Measurements from ENCODE around the gene SLC9A3. TPM values are rescaled to one million over a fixed set of nuclear protein-coding genes. Genes with fewer than 3 reads are reported as not detected.
"Not testable (repeated sequence)": the region's sequence is repeated elsewhere in the genome, so short reads cannot be mapped to it uniquely, and the experiment has no call there.

The SLC9A3 gene
- total RNA-seq, 1 donor from 2014 or later = 3.3 TPM

DNA sequence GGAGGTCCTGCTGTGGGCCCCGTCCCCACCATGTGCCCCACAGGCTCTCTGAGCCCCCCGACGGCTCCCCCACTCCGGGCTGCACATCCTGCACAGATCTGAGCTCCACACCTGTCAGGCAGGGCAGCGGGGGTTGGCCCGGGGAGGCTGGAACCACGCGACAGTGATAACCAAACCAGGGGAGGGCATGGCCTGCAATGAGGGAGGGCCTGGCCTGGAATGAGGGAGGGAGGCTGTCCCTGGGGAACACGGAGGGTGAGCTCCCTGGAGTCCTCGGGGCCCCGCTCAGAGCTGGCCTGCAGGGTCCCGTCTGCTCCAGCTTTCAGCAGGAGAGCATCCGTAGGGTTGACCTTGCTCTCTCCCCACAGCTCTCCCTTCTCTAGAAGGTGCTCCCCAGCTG, 30.5 kb downstream of the SLC9A3 start:
- intact Hi-C loops (cut with micrococcal nuclease) = no loop called here
- Mint-ChIP-seq H3K27me3 (no peaks in the 10 kb centered on the region), H3K4me1 (no peaks in the 10 kb centered on the region), H3K9me3 (no peaks in the 10 kb centered on the region), H3K4me3 (no peak overlapping the region), H3K36me3 (ENCODE audit: low read depth) (no peaks in the 10 kb centered on the region), H3K27ac (no peak overlapping the region)
- no peak for DNase-seq

DNA sequence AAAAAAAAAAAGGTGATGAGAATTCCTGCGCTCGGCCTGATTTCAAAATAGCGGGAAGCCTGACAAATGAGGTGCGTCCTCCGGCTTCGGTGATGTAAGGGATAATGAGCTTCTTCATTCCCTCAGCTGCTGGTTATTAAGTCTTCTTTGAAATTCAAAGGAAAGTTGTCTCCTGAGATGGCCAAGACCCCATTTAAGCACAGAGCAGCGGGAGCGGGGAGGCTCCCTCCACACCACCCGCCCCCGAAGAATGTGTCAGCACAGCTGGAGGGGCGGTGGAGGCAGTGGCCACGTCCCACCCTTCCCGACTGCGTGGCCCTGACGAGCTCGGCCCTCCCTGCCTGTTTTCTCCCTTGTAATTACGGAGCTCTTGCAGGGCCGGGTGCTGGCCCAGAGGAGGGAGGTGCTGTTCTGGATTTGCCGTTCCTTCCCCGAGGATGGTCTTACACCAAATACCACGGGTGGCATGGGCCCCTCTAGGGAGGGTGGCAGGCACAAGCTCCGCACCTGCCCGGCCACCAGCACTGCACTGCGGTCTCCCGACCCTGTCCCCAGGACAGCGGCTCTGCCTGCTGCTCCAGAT, 31.0 kb downstream of the SLC9A3 start:
- intact Hi-C loops (cut with micrococcal nuclease) = no loop called here
- no peak for DNase-seq
- Mint-ChIP-seq H3K36me3 (ENCODE audit: low read depth) (no peaks in the 10 kb centered on the region), H3K27me3 (no peaks in the 10 kb centered on the region), H3K4me3 (no peak overlapping the region), H3K27ac (no peak overlapping the region), H3K9me3 (no peaks in the 10 kb centered on the region), H3K4me1 (no peaks in the 10 kb centered on the region)

DNA sequence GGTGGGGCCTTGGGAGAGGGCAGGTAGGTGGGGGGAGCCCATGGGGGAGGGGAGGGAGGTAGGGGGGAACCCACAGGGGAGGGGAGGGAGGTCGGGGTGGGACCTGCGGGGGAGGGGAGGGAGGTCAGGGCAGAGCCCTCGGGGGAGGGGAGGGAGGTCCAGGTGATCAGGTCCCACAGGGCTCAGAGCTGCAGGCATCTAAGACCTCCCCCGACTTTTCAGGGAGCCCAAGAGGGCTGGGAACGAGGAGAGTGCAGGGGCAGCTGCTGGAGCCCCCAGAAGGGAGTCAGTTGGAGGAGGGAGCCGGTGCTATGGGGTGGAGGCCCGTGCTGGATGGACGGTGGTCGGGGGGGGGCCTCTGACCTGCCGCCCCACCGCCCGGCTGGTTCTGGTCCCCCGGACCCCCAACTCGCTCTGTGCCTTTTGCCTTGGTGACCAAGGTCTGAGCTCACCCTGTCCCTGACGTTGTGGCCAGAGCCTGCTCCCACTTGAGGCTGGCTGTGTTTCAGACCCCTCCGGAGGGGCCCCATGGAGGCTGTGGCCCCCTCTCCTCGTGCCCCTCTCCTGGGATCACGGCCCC, 31.8 kb downstream of the SLC9A3 start:
- no peak overlapping the region for H3K27ac Mint-ChIP-seq
- H3K4me1 Mint-ChIP-seq = no peaks in the 10 kb centered on the region
- H3K36me3 Mint-ChIP-seq (ENCODE audit: low read depth) = no peaks in the 10 kb centered on the region
- H3K9me3 Mint-ChIP-seq = no peaks in the 10 kb centered on the region
- intact Hi-C loops (cut with micrococcal nuclease) = no loop called here
- no peak overlapping the region for H3K4me3 Mint-ChIP-seq
- H3K27me3 Mint-ChIP-seq = no peaks in the 10 kb centered on the region
- DNase-seq = no peak

DNA sequence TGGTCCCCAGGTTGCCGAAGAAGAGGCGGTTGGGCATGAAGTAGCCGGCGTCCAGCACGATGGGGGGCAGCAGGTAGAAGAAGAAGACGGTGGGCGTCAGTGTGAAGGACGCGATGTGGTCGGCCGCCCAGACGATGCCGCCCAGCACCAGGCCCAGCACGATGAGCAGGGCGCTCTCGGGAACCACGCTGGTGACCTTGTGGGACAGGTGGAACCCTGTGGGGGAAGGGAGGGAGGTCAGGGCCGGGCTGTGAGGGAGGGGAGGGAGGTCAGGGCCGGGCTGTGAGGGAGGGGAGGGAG, 32.4 kb downstream of the SLC9A3 start:
- no peak overlapping the region for H3K4me3 Mint-ChIP-seq
- no peak for DNase-seq
- H3K9me3 Mint-ChIP-seq = no peaks in the 10 kb centered on the region
- intact Hi-C loops (cut with micrococcal nuclease) = no loop called here
- H3K4me1 Mint-ChIP-seq = no peaks in the 10 kb centered on the region
- no peaks in the 10 kb centered on the region for H3K27me3 Mint-ChIP-seq
- no peaks in the 10 kb centered on the region for H3K36me3 Mint-ChIP-seq (ENCODE audit: low read depth)
- no peak overlapping the region for H3K27ac Mint-ChIP-seq

DNA sequence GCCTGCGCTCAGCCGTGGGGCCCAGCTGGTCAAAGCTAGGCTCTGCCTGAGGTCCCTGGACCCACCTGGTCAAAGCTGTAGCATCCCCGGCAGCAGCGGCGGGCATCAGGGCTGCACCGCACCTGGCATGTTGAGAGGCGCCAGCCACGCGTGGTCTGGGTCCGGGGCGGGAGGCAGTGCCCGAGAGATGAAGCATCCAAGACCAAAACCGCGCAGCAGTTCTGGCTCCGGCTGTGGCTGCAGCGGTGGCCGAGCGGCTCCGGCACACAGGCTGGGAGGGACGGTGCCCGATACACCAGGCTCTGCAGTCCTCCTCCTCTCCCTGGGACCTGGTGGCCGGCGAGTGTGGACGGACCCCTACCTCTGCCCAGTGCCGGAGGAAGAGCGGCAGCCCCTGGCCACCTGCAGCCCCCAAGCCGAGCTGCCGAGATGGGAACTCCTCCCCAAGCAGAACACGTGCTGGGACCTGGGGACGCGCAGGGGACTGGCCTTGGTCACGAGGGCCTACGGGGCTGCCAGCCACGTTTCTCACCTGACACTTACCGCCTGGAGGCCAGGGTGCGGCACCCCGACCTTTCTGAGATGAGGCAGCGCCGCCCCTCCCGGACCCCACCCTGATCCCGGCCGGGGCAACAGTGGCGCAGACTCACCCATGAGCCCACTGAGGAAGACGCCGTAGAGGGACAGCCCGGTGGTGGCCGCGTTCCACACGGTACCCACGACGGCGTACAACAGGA, 33.0 kb downstream of the SLC9A3 start:
- H3K4me3 Mint-ChIP-seq = no peak overlapping the region
- intact Hi-C loops (cut with micrococcal nuclease) = no loop called here
- no peak for DNase-seq

DNA sequence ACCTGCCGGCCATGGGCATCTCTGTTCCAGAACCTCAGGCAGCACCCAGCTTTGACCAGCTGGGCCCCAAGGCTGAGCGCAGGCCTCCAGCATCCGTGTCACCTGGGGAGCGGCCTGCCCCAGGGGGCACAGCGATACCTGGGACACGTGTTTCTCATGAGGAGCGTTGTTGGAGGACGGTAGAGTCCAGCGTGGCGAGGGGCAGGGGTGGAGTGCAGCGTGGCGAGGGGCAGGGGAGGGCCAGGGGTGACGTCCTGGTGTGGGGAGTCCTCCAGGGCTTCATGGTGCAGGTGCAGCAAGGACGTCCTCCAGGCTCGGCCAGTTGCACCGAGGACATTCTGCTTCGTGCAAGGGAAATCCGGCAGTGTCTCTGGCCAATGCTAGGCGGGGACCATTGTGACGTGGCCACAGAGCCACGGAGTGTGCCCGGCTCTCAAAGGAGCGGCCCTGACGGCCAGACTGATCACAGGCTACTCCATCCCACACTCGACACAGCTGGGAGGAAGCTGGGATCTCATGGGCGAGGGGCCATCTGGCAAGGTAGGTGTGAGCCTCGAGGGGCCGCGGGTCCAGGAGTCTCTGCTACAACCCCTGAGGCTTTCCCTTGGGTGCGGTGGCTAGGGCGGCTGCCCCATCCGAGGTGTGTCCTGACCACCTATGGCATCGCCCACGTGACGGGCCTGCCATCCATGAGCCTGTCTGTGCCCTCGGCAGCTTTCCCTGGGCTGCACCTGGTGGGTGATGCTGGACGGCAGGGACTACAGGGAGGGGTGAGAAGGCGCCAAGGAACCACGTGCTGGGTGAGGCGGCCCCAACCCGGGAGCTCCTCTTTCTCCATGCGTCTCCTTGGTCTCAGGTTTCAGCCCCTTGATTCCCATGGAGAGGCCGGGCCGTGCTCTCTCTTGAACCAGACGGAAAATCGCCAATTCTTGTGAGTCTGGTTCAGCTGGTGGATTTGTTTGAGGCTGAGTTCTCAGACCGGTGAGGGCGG, 33.8 kb downstream of the SLC9A3 start:
- H3K4me3 Mint-ChIP-seq = no peak overlapping the region
- H3K27ac Mint-ChIP-seq = no peak overlapping the region
- no peaks in the 10 kb centered on the region for H3K27me3 Mint-ChIP-seq
- H3K36me3 Mint-ChIP-seq (ENCODE audit: low read depth) = no peaks in the 10 kb centered on the region
- no peaks in the 10 kb centered on the region for H3K4me1 Mint-ChIP-seq
- intact Hi-C loops (cut with micrococcal nuclease) = no loop called here
- no peaks in the 10 kb centered on the region for H3K9me3 Mint-ChIP-seq
- DNase-seq = no peak

More for the DNA sequence above, 33.0 kb downstream of the SLC9A3 start:
- Mint-ChIP-seq H3K27ac (no peak overlapping the region), H3K27me3 (no peaks in the 10 kb centered on the region), H3K4me1 (no peaks in the 10 kb centered on the region), H3K36me3 (ENCODE audit: low read depth) (no peaks in the 10 kb centered on the region), H3K9me3 (no peaks in the 10 kb centered on the region)

DNA sequence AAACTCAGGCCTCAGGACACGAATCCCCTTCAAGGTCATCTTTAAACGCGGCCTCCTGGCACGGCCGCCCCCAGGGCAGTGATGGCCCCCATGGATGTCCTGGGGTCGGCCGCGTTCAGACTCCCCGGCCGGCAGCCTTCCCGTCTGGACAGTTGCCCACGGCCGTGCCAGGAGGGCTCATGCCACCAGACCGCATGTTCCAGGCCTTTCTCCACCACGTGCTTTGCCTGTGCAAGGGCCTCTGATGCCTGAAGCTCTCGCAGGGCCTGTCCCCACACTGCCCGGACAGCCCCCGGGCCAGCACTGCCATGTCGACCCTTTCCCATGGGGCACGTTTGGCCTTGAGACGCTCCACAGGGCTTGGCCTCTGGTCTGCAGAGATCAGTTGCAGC, 34.6 kb downstream of the SLC9A3 start:
- intact Hi-C loops (cut with micrococcal nuclease) = no loop called here
- Mint-ChIP-seq H3K36me3 (ENCODE audit: low read depth) (no peaks in the 10 kb centered on the region), H3K4me1 (no peaks in the 10 kb centered on the region), H3K27me3 (no peaks in the 10 kb centered on the region), H3K9me3 (no peaks in the 10 kb centered on the region), H3K4me3 (no peak overlapping the region), H3K27ac (no peak overlapping the region)
- DNase-seq = no peak

DNA sequence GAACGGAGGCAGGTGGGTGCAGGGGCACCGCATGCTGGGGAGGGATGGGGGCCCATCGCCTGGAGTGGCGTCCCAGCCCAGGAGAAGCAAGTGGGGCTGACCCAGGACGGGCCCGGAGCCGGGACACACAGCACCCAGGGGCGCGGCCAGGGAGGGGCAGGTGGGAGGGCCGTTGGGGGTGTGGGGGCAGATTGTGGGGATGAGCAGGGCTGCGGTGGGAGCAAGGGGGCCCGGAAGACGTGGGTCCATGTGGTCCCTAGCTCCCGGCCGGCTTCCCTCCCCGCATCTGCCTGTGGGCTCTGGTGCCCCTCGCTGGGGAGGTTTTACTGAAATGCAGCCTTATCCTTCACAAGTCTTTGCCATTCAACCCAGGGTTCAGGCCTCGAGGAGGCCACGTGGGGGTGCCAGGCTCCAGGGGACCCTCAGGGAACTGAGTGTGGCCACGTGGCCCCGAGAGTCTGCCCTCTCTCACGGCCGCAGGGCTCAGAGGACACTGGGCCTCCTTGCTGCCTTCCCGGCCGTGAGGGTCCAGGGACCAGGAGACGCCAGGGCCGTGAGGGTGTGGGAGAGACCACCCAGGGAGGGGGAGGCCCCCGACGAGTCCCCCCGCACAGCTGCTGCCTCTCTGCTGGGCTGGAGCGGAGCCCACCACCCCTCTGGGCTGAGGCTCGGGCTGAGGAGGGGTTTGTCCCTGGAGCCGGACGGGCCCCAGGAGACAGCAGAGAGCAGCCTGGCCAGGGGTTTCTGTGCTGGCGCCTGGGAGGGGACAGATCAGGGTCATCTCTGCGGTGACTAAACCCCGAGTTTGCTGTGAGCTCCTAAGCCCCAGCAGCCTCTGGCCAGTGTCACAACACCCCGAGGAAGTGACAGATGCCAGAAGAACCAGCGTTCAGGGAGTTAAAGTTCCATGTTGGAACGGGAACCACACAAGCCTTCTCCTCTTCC, 35.2 kb downstream of the SLC9A3 start:
- intact Hi-C loops (cut with micrococcal nuclease) = no loop called here
- Mint-ChIP-seq H3K27ac (no peak overlapping the region), H3K27me3 (no peaks in the 10 kb centered on the region), H3K4me1 (no peaks in the 10 kb centered on the region), H3K9me3 (no peaks in the 10 kb centered on the region), H3K36me3 (ENCODE audit: low read depth) (no peaks in the 10 kb centered on the region), H3K4me3 (no peak overlapping the region)
- no peak for DNase-seq

DNA sequence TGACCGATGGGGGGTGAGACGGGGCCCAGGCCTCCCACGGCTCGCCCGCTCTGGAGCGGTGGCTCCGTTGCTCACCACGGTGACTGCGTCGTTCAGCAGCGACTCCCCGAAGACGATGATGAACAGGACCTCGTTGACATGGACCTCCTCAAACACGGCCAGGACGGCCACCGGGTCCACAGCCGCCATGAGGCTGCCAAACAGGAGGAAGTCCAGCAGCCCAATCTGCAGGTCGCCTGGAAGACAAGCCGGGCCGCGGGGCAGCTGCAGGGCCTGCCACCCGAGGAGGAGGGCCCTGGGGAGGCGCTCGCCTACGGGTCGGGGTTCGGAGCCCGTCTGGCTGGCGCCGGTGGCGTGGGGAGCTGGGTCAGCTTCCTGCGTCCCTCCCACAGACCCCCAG, 36.0 kb downstream of the SLC9A3 start:
- Mint-ChIP-seq H3K27ac (no peak overlapping the region), H3K4me3 (no peak overlapping the region), H3K4me1 (no peaks in the 10 kb centered on the region), H3K36me3 (ENCODE audit: low read depth) (no peaks in the 10 kb centered on the region), H3K9me3 (no peaks in the 10 kb centered on the region), H3K27me3 (no peaks in the 10 kb centered on the region)
- intact Hi-C loops (cut with micrococcal nuclease) = no loop called here
- DNase-seq = no peak

DNA sequence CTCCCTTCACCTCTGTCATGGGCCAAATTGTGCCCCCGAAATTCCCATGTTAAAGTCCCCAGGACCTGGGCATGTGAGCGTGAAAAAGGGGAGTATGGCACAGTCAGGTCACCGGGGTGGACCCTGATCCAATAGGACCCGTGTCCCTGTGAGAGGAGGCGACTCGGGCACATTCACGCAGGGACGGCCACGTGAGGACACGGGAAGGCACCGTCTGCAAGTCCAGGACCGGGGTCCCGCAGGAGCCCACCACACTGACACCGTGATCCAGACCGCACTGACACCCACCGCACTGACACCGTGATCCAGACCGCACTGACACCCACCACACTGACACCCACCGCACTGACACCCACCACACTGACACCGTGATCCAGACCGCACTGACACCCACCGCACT, 37.7 kb downstream of the SLC9A3 start:
- intact Hi-C loops (cut with micrococcal nuclease); H3K4me3 Mint-ChIP-seq; H3K9me3 Mint-ChIP-seq; DNase-seq; H3K27ac Mint-ChIP-seq; H3K36me3 Mint-ChIP-seq (ENCODE audit: low read depth); H3K4me1 Mint-ChIP-seq; H3K27me3 Mint-ChIP-seq: not testable (repeated sequence)

DNA sequence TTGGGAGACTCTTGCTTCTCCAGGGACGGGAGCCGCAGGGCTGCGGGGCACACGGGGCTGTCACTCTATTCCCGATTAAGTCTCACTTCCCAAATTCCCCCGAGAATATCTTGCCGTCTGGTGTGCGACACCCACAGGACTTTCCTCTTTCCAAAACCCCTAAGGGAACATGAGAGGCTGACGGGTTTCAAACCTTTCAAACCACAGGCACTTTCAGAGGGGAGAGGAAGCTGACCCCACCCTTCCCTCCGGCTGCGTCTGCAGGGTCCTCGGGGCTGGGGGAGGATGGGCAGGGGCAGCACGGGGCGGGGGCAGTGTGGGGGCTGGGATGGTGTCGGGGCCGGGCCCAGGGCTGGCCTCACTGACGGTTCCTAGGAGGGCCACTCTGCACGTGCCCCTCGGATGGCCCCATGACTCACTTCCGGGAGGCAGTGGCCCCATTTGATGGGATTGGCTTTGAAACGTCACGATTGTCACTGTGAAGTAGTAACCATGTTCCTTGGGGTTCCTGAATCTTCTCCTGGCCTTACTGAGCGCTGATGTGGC, 38.2 kb downstream of the SLC9A3 start:
- H3K27me3 Mint-ChIP-seq = no peaks in the 10 kb centered on the region
- no peaks in the 10 kb centered on the region for H3K36me3 Mint-ChIP-seq (ENCODE audit: low read depth)
- no peaks in the 10 kb centered on the region for H3K9me3 Mint-ChIP-seq
- H3K4me1 Mint-ChIP-seq = no peaks in the 10 kb centered on the region
- no peak overlapping the region for H3K4me3 Mint-ChIP-seq
- no peak for DNase-seq
- intact Hi-C loops (cut with micrococcal nuclease) = no loop called here
- H3K27ac Mint-ChIP-seq = no peak overlapping the region

DNA sequence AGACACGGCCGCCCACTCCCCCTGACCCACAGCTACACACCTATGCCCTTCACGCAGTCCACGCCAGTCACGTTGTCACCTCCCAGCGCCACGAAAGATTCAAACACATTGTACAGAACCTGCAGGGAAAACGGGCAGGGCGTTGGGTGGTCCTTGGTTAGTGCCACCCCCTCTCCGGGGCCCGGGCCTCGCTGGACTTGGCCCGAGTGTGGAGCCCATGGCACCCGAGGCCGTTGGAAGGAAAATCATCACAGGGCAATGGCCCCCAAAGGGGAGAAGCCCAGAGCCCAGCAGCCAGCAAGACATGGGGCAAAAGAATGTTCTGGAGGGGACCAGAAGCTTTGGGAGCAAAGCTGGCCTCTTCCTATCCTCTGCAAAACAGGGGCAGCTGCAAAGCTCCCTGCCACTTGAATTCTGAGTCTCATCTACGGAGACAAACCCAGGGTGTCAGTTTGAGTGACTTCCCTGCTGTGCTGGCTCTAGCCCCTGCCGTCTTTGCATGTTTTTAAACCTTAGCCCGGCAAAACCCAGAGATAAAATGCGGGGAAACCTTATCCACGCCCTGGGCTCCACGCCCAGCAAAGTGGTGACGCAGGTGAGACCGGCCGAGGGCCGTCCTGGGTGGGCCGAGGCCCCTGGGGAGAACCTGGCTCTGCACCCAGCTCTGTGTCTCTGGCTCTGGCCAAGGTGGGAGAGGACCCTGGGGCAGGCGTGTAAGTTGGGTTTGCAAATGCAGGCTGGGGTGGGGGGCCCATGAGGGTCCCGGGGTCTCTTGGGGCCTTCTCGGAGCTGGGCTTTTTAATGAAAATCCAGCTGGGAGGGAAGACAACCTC, 38.9 kb downstream of the SLC9A3 start:
- no peaks in the 10 kb centered on the region for H3K36me3 Mint-ChIP-seq (ENCODE audit: low read depth)
- DNase-seq = no peak
- no peaks in the 10 kb centered on the region for H3K9me3 Mint-ChIP-seq
- no peak overlapping the region for H3K4me3 Mint-ChIP-seq
- H3K27ac Mint-ChIP-seq = no peak overlapping the region
- H3K4me1 Mint-ChIP-seq = no peaks in the 10 kb centered on the region
- intact Hi-C loops (cut with micrococcal nuclease) = no loop called here
- H3K27me3 Mint-ChIP-seq = no peaks in the 10 kb centered on the region
